ENCODE measurements around the gene MCC. TPM values are rescaled to one million over a fixed set of nuclear protein-coding genes. Genes with fewer than 3 reads are reported as not detected.

MCC gene
- total RNA-seq, 1 experiment from 2014 or later, result 0.60 TPM

DNA sequence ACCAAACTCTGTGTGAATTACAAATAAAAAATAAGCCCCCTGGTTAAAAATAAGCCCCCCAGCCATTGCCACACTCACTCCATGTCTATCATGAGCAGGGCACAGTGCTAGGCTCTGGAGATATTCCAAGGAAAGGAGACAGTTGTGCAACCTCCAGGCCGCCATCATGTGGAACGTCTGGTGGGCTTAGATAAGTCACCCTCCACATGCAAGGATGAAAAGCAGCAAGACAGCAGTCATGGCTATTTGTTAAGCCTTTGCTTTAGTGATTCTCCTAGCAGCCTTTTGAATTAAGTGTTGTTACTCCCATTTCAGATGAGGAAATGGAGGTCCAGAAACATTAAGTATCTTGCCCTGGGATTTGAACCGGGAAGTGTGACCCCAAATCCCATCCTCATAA lies 416.9 kb downstream of the MCC start:
- TF ChIP-seq, protein P1, sequence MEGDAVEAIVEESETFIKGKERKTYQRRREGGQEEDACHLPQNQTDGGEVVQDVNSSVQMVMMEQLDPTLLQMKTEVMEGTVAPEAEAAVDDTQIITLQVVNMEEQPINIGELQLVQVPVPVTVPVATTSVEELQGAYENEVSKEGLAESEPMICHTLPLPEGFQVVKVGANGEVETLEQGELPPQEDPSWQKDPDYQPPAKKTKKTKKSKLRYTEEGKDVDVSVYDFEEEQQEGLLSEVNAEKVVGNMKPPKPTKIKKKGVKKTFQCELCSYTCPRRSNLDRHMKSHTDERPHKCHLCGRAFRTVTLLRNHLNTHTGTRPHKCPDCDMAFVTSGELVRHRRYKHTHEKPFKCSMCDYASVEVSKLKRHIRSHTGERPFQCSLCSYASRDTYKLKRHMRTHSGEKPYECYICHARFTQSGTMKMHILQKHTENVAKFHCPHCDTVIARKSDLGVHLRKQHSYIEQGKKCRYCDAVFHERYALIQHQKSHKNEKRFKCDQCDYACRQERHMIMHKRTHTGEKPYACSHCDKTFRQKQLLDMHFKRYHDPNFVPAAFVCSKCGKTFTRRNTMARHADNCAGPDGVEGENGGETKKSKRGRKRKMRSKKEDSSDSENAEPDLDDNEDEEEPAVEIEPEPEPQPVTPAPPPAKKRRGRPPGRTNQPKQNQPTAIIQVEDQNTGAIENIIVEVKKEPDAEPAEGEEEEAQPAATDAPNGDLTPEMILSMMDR (conservative IDR thresholded peaks at IDR 0.05; ENCODE audit: low read depth, low read length), result no peak
- TF ChIP-seq EZH2 (IDR thresholded peaks at IDR 0.05; ENCODE audit: borderline replicate concordance, low read depth, low read length, poor library complexity, severe bottlenecking), result no peak
- Histone ChIP-seq H3K27ac (ENCODE audit: low read depth, low read length, poor library complexity, severe bottlenecking) (no peak overlapping the region), H3K27me3 (replicated peaks; ENCODE audit: insufficient read depth, low read depth, low read length, poor library complexity) (no peaks in the 10 kb centered on the region), H3K4me3 (ENCODE audit: low read depth, low read length, poor library complexity, severe bottlenecking) (no peak overlapping the region), H3K9me3 (ENCODE audit: low read depth, low read length, poor library complexity, severe bottlenecking) (no peaks in the 10 kb centered on the region), H3K36me3 (ENCODE audit: insufficient read depth, low read length, poor library complexity, severe bottlenecking) (no peaks in the 10 kb centered on the region), H3K4me1 (ENCODE audit: insufficient read depth, low read length, poor library complexity, severe bottlenecking) (no peaks in the 10 kb centered on the region)
- BruUV-seq (replicated peaks), result no TSS peak
- ChIA-PET POLR2A (ENCODE audit: low non-redundant PET) (no interaction called here), CTCF (no interaction called here)
- intact Hi-C loops (cut with micrococcal nuclease; ENCODE audit: unreplicated experiment), result no loop called here
- DNase-seq (ENCODE audit: low spot score), result no peak

DNA sequence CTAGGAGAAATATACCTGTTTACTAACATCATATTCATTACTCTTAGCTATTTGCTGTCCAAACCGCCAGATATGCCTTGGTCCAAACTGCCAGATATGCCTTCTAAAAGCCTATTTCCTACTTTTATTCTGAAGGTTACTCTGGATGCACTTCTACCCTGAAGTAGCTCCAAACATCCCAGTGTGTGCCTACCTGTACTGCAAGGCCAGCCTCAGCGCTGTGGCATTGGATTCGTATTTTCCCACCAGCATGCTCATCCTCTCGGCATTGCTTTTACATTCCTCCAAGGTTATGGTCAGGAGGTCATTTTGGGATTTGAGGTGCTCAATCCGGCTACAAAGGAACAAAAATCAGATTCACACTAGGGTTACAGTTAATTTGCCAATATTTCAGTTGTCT lies 417.4 kb downstream of the MCC start:
- TF ChIP-seq, protein P1 (conservative IDR thresholded peaks at IDR 0.05; ENCODE audit: low read depth, low read length), result no peak
- no peak for TF ChIP-seq EZH2 (IDR thresholded peaks at IDR 0.05; ENCODE audit: borderline replicate concordance, low read depth, low read length, poor library complexity, severe bottlenecking)
- Histone ChIP-seq H3K4me1 (ENCODE audit: insufficient read depth, low read length, poor library complexity, severe bottlenecking) (no peaks in the 10 kb centered on the region), H3K27me3 (replicated peaks; ENCODE audit: insufficient read depth, low read depth, low read length, poor library complexity) (no peaks in the 10 kb centered on the region), H3K9me3 (ENCODE audit: low read depth, low read length, poor library complexity, severe bottlenecking) (no peaks in the 10 kb centered on the region), H3K36me3 (ENCODE audit: insufficient read depth, low read length, poor library complexity, severe bottlenecking) (no peaks in the 10 kb centered on the region), H3K4me3 (ENCODE audit: low read depth, low read length, poor library complexity, severe bottlenecking) (no peak overlapping the region), H3K27ac (ENCODE audit: low read depth, low read length, poor library complexity, severe bottlenecking) (no peak overlapping the region)
- BruUV-seq (replicated peaks), result no TSS peak
- intact Hi-C loops (cut with micrococcal nuclease; ENCODE audit: unreplicated experiment), result no loop called here
- DNase-seq (ENCODE audit: low spot score), result no peak
- CTCF ChIA-PET, result no interaction called here
- POLR2A ChIA-PET (ENCODE audit: low non-redundant PET), result no interaction called here

DNA sequence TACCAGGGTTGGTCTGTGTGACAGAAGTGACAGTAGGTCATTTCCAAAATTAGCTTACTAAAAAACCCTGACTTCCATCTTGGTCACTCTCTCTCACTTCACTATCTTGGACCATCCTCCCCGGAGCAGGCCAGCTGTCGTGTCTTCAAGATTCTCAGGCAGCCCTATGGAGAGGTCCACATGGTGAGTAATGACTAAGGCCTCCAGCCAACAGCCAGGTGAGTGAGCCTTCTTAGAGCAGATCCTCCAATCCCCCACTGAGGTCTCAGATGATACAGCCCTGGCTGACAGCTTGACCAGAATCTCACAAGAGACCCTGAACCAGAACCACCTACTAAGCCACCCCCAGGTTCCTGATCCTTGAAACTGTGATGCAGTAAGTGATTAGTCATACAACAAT lies 419.7 kb downstream of the MCC start:
- Histone ChIP-seq H3K27ac (ENCODE audit: low read depth, low read length, poor library complexity, severe bottlenecking) (no peak overlapping the region), H3K27me3 (replicated peaks; ENCODE audit: insufficient read depth, low read depth, low read length, poor library complexity) (no peaks in the 10 kb centered on the region), H3K4me1 (ENCODE audit: insufficient read depth, low read length, poor library complexity, severe bottlenecking) (no peaks in the 10 kb centered on the region), H3K9me3 (ENCODE audit: low read depth, low read length, poor library complexity, severe bottlenecking) (no peaks in the 10 kb centered on the region), H3K4me3 (ENCODE audit: low read depth, low read length, poor library complexity, severe bottlenecking) (no peak overlapping the region), H3K36me3 (ENCODE audit: insufficient read depth, low read length, poor library complexity, severe bottlenecking) (no peaks in the 10 kb centered on the region)
- intact Hi-C loops (cut with micrococcal nuclease; ENCODE audit: unreplicated experiment), result no loop called here
- ChIA-PET CTCF (no interaction called here), POLR2A (ENCODE audit: low non-redundant PET) (no interaction called here)
- TF ChIP-seq, protein P1 (conservative IDR thresholded peaks at IDR 0.05; ENCODE audit: low read depth, low read length), result no peak
- no peak for DNase-seq (ENCODE audit: low spot score)
- no TSS peak for BruUV-seq (replicated peaks)

All from A673 (cell line).